ENCODE data around the gene MTMR10.

Gene MTMR10

DNA sequence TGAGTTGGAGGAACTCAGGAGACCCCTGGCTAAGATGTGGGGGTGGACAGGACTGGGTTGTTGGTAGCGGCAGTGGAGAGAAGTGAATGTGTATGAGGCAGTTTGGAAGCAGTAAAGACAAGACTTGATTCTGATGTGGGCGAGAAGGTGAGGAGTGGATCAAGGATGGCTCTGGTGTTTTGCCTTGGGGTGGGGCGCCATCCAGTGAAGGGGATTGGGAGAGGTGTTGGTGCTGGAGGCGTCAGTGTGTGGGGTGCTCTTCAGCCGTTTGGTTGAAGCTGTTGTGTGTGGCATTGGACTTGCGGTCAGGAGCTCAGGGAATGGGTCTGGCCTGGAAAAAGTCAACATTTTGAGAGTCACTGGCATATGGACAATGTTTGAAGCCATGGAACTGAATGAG, 74.4 kb downstream of the MTMR10 start:
- no peak for DNase-seq

DNA sequence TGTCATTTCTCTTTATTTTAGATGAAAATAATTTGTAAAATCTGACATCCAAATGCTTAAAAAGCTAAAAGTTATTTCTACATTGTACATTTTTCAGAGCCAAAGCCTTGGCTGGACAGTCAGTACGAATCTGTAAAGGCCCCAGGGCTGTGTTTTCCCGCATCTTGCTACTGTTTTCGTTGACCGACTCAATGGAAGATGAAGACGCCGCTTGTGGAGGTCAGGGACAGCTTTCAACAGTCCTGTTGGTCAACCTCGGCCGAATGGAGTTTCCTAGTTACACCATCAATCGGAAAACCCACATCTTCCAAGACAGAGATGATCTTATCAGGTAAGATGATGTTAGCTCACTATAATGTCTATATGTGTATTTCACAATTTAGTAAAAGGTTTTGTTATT, 77.7 kb downstream of the MTMR10 start:
- no peak for DNase-seq

DNA sequence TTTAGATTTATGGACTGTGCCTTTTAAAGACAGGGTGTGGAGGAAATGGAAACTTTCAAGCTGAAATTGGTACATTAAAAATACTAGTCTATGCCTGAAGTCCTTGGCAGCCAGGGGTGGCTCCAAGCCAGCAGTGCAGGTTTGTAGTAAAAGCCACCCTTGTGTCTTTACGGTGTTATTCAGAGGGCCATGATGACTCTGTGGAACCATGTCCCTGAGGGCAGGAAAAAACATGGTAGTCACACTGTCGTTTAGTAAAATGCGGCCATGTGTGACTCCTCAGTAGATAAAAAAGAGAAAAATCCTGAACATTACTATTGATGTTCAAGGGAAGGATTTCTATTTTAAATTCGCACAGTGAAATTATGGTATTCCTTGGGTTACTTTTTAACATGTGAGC, 85.1 kb downstream of the MTMR10 start:
- DNase-seq, result no peak

DNA sequence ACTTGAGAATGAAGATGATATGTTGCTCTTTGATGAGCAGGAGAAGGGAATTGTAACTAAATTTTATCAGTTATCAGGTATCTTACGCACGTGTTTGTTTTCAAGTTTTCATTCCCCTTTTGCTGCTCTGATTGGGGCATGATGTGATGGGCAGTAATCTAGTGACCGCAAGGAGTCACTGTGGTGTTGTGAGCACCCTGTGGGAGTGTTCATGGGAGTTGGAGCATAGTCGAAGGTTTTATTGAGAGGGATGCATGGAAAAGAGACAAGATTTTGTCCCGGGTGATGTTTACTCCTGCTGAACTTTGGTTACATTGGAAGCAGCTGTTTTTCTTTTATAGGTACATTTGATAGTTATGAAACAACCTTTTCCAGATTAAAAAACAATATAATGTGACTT, 85.6 kb downstream of the MTMR10 start:
- no peak for DNase-seq

DNA sequence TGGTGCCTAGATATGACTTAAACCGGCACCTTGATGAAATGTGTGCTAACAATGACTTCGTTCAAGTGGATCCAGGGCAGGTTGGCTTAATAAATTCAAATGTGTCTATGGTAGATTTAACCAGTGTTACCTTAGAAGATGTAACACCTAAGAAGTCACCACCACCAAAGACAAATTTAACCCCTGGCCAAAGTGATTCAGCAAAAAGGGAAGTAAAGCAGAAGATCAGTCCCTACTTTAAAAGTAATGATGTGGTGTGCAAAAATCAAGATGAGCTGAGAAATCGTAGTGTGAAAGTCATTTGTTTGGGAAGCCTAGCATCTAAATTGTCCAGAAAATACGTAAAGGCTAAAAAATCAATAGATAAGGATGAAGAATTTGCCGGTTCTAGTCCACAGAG, 86.6 kb downstream of the MTMR10 start:
- DNase-seq, result no peak

DNA sequence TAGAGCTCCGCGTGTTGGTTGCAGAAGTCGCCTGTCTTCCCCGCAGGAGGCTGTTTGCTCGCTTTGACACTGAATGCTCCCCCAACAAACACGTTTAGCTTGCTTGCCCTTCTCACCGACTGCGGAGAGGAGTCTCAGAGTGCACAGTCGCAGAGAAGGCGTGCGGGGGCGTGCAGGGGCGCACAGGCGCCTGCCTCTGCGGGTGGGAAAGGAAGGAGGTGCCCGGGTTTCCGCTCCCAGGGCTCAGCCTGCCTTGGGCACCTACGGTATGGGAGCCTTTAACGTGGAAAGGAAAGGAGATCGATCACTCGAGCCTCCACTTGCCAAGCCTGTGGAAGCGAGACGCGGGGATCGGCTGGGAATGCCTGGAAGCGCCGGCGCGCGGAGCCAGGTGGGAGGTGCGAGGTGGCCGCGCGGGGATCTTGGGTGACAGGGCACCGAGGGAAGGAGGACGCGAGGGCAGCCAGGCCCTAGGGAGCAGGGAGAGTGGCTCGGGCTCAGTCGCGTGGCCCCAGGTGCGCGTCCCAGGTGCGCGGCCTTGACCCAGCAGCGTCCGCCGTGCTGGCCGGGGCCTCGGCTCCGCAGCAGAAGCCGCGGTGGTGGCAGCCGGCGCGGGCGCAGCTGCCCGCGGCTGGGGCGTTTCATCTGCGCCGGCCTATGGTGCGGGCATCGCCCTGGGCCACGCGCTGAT, 87.8 kb downstream of the MTMR10 start, which contains the start of gene FAN1:
Gene FAN1 (plus strand): TSS at position 419 of the 691 bp plus-strand sequence. CDS start 749 bp downstream, outside the sequence.
- peak; percentile 85 for DNase-seq

DNA sequence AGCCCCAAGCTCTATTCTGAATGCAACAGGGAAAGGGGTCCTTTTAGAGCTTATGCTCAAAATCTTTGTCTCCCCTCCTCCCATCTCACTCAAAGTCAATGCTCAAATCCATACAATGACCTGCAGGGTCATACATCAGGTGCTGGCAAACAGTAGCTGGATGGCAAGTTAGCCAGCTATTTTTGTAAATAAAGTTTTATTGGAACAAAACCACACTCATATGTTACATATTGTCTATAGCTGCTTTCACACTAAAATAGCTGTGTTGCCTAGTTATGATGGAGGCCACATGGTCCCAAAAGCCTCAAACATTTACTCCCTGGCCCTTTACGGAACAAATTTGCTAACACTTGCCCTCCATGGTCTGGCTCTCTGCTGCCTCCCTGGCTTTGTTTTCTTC, 89.5 kb downstream of the MTMR10 start:
- DNase-seq, result no peak

DNA sequence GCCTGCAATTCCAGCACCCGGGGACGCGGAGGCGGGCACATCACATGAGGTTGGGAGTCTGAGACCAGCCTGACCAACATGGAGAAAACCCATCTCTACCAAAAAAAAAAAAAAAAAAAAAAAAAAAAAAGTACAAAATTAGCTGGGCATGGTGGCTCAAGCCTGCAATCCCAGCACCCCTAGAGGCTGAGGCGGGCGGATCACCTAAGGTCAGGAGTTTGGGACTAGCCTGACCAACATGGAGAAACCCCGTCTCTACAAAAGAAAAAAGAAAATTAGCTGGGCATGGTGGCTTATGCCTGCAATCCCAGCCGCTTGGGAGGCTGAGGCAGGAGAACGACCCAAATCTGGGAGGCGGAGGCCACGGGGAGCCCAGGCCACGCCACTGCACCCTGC, 95.2 kb downstream of the MTMR10 start:
- no peak for DNase-seq

DNA sequence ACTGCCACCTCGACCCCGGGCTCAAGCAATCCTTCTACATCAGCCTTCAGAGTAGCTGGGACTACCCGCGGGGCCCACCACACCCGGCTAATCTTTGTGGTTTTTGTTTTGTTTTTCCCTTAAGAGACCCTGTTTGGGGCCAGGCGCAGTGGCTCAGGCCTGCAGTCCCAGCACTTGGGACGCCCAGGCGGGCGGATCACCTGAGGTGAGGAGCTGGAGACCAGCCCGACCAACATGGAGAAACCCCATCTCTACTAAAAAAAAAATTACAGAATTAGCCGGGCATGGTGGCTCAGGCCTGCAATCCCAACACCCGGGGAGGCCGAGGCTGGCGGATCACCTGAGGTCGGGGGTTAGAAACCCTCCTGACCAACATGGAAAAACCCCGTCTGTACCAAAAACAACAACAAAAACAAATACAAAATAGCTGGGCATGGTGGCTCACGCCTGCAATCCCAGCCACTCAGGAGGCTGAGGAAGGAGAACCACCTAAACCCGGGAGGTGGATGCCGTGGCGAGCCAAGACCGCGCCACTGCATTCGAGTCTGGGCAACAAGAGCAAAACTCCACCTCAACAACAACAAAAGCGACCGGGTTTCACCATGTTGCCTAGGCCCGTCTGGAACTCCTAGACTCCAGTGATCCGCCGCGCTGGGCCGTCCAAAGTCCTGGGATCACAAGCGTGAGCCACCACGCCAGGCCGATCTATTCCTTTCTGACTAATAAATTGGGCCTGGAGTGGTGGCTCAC, 95.8 kb downstream of the MTMR10 start:
- DNase-seq, result no peak

DNA sequence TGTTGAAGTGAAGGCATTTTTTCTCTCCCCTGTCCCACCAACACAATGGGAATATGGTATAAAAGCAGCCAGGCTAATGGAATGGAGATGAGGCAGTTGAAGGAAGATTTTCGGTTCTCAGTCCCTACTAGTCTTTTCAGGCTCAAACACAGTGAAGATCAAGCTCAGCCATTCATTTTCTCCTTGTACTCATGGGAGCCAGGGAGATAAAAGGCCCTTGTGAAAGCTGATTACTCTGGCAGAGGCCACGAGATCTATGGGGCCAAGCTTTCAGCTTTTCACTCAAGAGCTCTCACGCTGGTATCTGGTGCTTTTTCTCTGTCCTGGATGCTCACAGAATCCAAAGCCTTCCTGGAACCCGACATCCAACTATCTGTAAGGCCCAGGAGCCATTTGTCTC, 102.2 kb downstream of the MTMR10 start:
- no peak for DNase-seq
